ENCODE results near the gene COX17.

DNA sequence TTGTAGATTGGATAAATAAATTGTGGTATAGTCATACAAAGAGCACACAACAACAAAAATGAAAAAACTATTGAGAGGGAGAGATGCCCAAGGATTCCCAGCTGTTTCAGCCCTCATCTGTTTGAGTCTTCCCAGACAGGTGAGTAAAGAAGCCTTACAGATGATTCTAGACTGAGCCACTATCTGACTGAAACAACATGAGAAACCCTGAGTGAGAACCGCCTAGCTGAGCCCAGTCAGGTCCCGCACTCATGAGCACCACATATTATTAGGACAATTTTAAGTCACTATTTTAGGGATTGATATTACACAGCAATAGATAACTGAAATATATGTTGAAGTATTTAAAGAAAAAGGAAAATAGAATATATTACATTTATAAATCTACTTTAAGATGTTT lies 35.8 kb downstream of the COX17 start:
- no peak for TF ChIP-seq CTCF (IDR thresholded peaks at IDR 0.05; ENCODE audit: borderline replicate concordance, extremely low read depth, low read length, poor library complexity, severe bottlenecking)
- no peak for TF ChIP-seq EZH2 (IDR thresholded peaks at IDR 0.05; ENCODE audit: borderline replicate concordance, low read depth, low read length, severe bottlenecking)
